HUDEP-2 (cell line): ENCODE data around the gene DNM1.

ENCODE experiments used
- DNase-seq, 76 experiments: peaks; one replicate each; lab custom pipeline; 2025; ENCODE audit not compliant: unreplicated experiment in 76 of 76; lab: John Stamatoyannopoulos, UW

Gene DNM1

DNA sequence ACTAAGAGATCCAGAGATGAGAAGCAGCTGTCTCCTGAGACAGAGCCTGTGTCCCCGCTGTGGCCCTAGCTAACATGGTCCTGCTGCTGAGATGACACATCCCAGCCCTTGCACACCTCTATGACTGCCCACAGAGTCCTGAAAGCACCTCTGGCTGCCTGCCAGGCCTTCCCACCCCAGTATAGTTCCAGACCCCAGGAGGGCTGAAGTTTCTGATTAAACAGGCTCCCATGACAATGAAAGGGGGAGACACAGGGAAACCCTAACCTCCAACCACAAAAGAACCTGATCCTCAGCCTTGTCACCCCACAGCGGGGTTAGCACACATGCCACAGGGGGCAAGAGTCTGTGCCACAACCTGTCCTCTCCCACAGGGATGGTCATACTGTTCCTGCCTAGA, 27.5 kb upstream of the DNM1 start:
- DNase-seq = no peak

DNA sequence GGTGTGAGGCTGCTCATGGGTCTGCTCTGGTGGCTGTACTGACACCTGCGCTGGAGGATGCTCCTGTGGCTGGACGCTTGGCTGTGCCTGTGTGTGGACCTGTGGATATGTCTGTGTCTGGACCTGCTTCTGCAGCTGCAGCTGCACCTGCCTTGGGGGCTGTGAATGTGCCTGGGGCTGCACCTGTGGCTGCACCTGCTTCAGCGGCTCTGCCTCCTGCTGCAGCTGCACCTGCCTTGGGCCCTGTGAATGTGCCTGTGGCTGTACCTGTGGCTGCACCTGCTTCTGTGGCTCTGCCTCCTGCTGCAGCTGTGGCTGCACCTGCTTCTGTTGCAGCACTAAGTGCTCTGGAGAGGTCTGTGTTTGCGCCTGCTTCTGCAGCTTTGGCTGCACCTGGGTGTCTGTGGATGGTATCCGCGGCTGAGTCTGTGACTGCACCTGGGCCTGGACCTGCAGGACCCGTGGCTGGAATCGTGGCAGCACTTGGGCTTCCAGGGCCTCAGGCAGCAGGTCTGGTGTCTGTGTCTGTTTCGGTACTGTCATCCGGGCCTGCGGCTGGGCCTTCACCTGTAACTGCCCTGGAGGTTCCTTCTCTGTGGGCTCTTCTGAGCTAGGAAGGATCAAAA, 24.3 kb upstream of the DNM1 start:
- no peak for DNase-seq

DNA sequence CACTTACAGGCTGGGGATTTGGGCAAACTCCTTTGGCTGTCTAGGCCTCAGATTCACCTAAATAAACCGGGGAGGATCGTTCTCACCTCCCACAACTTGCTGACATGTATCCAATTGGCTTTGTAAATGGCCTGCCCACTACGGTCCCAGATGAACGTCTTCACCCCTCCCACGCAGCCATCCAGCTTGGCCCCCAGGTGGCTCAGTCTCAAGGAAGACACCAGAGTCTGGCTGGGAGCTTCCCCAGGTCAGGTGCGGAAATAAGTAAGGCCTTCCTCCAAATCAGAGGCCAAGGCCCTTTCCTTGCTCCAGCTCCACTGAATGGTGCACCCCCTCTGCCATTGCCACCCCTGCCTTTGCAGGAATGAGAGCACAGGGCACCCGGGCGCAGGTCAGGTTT, 23.2 kb upstream of the DNM1 start:
- DNase-seq = no peak

DNA sequence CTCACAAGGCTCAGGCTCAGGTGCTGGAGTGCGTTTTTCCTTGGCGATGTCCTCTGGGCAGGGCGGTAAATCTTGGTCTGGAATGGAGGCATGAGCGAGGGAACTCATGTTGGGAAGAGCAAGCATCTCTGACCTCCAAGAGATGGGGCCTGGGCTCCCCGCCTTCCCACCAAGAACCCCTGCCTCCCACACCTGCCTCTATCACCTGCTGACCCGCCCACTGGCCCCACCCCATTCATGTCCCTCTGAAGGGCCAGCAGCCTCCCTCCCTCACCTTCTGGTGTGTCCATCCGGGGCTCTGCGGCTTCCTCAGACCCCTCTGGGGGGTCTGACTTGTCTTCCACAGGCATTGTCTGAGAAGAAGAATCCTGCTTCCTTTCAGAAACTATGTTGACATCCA, 22.7 kb upstream of the DNM1 start:
- no peak for DNase-seq

DNA sequence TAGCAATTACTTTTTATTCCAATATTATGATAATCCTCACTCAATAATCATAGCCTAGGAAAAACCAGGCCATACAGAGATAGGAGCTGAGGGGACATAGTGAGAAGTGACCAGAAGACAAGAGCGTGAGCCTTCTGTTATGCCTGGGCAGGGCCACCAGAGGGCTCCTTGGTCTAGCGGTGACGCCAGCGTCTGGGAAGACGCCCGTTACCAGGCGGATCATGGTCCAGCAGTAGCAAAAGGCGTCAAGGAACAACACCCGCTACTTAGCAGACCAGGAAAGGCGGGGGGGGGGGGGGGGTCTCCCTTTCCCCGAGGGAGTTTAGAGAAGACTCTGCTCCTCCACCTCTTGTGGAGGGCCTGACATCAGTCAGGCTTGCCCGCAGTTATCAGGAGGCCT, 21.7 kb upstream of the DNM1 start:
- peak in 3 of 76 experiments; percentile 9 to 44 (median 22) for DNase-seq

DNA sequence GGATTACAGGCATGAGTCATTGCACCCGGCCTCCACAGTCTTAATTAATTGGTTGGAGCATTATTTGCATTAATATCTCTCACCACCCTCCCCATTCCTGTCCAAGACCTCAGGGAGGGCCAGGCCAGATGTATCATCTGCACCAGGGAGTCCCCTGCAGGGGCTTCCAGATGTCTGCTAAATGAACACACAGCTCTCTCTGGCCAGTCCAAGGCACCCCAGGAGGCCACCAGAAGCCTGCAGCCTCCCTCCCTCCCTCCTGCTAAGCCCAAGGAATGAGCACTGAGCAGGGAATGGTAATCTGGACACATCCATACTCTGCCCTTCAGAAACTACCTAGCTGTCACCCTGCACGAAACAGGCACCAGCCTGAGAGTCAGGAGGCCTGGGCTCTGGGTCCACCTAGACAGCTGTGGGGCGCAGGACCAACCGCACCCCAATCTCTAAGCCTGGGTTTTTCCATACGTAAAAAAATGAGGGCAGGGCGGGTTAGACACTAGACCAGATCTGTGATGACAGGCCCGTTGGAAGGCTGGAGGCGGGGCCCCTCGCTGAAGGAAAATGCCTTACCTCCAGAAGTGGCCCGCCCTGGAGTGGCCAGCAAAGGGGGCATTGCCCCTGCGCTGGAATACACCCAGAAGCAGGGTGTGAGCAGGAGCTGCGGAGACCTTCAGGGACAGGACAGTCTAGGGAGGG, 20.1 kb upstream of the DNM1 start:
- DNase-seq = no peak

DNA sequence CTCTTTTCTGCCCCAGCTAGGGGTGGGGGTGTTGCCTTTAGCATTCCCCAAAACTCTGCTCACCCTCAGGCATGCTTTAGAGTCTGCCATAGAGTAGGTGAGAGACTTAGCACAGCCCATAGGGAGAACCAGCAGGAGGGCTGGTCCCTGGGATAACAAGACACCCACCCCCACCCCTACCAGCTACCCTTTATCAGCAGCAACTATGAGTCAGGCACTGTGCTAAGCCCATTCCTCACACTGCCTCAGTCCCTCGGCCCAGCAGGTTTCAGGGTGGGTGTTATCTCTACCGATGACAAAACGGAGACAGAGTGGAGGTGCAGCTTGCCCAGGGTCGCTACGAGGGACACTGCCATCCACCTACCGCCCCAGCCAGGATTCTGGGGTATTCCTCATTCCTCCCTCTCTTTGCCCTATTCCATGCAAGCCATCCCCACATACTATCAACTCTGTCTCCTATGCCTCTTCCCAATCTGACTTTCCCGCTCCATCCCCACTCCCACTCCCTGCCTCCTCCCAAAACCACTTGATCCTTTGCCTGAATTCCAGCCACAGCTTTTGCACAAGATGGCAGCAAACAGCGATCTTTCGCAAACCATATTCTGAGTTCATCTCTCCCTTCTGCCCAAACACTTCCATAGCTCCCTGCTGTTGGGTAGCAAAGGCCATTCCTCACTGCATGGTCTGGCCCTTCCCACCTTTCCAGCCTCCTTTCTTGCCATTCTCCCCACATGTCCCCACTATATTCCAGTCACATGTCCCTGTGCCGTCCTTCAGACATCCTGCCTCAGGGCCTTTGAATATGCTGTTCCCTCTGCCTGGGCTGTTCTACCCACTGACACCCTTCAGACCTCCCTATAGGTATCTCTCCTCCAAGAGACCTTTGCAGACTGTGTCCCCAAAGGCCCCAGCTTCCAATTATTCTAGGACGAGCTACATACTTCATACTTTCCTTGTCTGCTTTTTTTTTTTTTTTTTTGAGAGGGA, 16.9 kb upstream of the DNM1 start:
- no peak for DNase-seq

DNA sequence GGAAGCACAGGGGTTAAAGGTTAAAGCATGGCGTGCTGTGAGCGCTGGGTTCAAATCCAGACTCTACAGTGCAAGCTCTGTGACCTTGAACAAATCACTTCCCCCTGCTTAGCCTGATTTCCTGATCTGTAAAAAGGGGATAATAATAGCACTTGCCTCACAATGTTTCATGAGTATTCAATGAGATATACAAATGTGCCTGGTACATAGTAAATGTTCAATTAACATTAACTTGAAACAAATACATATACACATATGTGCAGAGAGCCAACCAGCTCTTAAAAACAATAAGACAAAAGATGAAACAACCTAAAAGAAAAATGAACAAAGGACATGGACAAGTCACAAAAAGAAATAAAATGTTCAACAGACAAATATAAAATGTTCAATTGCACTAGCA, 15.8 kb upstream of the DNM1 start:
- DNase-seq = no peak

DNA sequence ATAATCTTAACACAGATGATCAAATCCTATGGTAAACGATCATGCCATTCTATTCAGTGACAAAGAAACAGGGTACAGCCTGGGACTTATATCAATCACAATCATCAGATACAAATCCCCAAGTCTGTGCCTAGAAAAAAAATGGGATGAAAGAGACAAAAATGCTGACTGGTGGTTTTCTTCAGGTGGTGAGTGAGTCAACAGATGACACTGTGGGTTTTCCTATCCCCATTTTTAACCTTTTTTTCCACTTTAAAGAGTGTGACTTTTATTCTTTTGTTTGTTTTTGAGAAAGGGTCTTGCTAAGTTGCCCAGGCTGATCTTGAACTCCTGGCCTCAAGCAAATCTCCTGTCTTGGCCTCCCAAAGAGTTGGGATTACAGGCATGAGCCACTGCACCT, 15.0 kb upstream of the DNM1 start:
- DNase-seq = no peak

DNA sequence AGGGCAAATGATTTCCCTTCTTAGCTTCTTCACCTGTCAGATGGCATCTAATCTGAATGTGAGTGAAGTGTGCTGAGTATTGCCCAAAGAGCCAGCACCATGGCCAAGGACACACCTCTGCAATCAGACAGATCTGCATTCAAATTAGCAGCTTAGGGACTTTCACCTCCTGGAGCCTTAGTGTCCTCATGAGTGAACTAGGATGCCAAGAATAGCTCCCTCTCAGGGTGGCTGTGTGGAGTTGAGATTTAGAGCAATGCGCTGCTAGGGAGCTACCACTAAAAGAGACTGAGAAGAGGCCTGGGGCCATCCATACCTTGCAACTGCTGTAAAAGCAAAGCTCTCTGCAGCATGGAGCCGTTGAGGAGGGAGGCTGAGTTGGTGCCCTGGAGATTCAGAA, 13.2 kb upstream of the DNM1 start:
- DNase-seq = no peak

DNA sequence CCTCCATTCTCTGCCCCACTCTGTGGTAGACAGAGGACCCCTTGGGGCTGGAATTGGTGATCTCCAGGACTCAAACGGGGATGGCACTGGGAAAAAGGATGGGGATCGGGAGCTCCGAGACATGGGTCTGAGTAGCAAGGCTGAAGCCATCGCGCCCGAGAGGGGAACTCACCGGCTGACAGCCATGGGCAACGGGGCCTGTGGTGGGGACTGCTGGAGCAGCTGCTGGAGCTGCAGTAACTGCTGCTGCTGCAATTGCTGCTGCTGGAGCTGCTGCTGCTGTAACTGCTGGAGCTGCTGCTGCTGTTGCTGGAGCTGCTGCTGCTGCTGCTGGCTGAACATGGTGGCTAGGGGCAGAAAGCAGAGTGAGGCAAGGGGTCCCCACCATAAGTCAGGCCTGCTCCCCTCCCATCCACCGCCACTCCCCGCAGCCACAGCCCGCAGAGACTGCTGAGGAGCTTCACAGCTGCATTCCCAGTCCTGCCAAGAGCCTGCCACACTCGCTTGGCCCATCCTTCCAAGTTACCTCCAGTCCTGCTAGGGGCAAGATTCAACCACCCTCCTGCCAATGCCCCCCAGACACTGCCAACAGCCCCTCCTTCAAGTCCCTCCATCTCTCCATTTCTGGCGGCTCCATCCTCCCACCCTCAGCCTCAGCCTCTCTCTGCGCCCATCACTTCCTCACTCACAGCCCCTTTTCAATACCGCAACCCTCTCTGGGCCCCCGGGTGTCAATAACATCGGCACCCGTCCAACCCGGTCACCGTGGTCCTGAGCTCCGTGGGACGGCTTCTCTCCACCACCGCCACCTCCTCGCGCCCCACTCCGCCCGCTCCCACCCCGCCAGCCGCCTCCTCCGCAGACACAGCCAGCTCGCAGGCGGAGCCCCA, 12.4 kb upstream of the DNM1 start:
- peak in 3 of 76 experiments; percentile 46 to 51 (median 51) for DNase-seq

DNA sequence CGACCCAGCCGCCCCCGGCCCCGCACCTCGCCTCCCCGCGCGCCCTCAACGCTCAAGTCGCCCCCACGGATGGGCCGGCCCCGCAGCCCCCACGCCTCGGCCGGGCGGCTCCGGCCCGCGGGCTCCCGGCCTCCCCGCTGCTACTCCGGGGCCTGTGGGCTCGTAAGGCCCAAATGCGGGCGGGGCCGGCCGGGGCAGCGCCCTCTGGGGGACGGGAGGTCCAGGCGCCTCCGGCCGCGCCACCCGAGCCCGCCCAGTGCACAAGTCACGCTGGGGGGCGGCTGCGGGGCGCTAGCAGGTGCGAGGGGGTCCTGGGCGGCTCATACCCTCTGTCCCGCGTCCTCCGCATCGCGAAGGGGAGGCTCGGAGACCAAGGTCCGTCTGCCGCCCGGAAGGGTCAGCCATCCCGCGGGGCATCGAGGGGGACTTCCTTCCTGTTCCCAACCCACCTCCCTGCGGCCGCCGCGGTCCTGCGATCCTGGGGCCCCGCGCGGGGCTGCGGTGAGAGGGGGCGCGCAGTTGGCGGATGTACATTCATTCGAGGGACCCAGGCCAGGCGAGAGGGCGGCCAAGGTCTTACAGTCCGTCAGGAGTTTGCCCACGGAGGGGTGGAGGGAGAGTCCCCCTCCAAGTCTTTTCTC, 11.7 kb upstream of the DNM1 start, which contains the start of gene CIZ1:
TSS of gene CIZ1 (minus strand) at position 167 of the 641 bp plus-strand sequence. CDS start 715 bp downstream, outside the sequence.
- peak in 62 of 76 experiments; percentile 2 to 75 (median 50) for DNase-seq

DNA sequence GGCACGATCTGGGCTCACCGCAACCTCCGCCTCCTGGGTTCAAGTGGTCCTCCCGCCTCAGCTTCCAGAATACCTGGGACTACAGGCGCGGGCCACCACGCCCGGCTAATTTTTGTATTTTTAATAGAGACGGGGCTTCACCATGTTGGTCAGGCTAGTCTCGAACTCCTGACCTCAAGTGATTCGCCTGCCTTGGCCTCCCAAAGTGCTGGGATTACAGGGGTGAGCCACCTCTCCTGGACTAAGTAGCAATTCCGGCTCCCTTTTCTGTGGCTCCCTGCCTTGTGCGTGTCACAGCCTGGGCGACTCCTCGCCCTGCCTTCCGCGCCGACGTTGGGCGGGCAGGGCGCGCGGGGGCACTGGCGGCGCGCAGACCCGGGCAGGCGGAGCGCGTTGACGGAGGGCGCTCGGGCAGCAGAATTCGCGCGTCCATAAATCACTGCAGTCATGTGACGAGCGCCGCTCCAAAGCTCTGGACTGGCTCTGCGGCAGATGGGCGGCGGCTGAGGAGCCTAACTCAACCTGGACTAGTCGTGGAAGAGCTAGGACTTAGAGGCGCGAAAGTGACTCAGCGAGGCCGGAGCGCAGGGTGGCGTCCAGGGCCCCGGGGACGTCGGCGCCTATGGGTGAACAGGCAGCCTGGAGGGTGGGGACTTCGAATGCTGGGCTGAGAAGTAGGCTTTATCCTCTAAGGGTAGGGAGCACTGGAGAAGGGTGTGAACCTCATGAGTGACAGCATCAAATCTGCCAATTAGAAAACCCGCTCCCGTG, 10.4 kb upstream of the DNM1 start:
- peak in 50 of 76 experiments; percentile 4 to 64 (median 37) for DNase-seq

DNA sequence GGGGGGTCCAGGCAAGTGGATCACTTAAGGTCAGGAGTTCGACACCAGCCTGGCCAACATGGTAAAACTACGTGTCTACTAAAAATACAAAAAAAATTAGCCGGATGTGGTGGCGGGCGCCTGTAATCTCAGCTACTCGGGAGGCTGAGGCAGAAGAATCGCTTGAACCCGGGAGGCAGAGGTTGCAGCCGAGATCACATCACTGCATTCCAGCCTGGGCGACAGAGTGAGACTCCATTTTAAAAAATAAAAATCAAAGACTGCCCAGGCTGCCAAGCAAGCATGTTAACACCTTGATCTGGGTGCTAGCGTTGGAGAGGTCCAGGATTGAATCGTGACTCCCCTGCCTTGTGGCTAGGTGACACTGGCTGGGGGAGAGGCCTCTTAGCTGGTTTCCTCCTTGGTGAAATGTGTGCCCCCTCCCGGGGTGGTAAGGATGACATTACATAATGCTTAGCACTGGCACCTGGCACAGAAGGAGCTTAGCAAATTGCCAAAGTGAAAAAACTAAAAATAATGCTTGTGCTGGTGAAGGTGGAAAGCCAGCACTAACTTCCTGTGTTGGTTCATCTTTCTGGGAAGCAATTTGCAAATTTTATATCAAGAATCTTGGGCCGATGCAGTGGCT, 9.6 kb upstream of the DNM1 start:
- no peak for DNase-seq

DNA sequence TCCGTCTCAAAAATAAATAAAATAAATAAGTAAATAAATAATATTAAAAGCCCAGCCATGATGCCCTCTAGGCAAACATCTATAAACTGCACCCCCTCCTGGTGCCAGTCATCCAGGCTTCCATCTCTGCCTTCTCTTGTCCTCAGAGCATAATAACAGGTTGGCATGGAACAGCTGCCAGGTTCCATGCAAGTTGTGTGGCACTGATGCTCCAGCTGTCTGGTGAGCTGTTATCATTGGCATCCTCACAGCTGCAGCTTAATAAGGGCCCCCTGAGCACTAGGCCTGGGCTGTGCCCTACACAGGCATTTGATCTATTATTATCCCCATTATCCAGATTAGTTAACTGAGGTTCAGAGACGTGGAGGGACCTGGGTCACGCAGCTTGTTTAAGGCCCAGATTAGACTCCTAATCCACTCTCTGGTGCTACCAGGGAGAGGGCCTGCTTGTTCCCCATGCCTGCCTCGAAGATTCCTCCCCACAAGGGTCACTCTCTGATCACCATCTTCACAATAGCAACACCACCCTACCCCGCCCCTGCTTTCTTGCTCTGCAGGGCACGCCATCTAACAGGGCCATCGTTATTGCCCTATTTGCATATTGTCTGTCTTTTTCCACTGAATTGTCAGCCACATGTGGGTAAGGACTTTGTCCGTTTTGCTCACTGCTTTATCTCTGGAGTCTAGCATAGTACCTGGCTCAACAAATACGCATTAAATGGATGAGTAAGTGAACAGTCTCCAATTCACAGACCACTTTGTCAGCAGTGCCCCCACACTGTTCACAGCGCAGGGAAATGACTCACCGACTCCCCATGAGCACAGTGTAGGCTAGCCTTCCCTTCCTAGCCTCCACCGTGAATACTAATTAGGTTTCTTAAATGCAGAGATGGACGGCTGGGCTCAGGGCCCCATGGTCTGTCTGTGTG, 1.5 kb upstream of the DNM1 start:
- no peak for DNase-seq

DNA sequence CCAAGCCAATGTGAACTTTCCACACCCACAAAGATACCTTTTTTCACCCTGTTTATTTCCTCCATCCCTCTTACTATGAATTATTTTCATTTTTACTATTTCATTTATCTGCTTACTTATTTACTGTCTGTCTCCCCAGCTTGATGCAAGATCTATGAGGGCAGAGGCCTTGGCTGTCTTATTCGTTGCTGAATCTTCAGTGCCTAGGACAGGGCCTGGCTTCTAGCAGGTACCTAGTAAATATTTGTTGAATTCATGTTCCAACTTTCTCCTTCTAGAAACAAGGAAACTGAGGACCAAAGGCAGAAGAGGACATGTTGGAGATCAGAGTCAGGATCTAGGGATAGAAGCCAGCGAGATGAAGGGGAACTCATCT, 543 bp upstream of the DNM1 start:
- no peak for DNase-seq

DNA sequence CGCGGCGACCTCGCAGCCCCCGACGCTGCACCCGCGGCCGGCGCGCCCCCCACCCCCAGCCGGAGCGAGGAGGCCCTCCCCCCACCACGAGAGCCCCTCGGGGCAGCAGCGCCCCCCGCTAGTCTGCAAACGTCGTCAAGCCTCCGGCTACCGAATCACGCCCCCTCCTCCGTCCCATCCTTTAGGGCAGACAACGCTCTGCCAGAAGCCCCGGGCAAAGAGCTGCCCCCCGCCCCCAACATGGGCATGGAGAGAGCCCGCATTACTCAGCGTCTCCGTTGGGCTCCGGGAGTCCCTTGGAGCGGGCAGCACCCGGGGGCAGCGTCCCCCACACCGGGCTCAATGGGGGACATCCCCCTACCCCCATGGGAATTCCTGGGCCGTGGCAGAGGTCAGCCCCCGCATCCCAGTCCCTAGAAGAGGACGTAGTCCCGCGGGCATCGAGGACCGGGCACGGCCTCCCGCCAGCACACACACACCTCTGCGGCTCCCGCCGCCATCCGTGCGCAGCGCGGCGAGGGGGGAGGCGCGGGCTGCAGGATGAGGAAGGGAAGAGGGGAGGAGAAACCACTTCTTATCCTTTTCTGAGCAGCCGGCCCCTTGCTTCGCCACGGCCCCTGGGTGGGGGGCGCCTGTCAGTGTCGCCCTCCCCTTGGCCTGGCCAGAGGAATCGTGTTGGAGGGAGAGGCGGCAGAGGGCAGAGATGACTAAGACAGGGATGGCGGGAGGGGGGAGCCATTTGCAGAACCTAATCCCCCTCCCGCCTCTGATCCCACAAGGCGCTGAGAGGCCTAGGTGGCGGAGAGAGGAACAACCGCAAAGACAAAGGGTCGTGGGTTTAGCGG, 750 bp downstream of the DNM1 start:
- no peak for DNase-seq
